GM18909 (cell line): ENCODE results near the gene BCL2.

ENCODE experiments used
- ATAC-seq: cut with Tn5 transposase; IDR thresholded peaks from one replicate; pipeline ENCODE4 v1.9.1; 2021; ENCODE audit warnings: mild to moderate bottlenecking; ENCODE audit not compliant: unreplicated experiment, poor library complexity

BCL2 gene

DNA sequence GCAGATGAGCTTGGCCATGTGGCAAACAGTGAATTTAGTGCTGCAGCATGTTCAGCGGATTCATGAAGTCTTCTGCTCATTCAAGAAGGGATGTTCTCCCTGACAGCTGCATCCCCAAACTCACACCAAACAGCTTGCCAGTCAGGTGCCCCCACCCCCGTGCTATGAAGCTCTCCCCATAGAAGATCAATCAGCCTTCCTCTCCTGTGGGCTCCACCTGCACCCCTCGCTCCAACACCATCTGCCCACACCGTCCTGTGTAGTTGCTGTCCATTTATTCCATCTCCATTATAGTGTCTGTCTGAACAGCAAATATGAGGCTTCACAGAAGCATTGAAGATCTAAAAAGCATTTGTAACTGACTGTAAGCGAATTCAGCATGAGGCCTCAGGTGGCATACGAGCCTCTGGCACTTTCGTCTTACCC, 218.9 kb downstream of the BCL2 start:
- ATAC-seq = no peak

DNA sequence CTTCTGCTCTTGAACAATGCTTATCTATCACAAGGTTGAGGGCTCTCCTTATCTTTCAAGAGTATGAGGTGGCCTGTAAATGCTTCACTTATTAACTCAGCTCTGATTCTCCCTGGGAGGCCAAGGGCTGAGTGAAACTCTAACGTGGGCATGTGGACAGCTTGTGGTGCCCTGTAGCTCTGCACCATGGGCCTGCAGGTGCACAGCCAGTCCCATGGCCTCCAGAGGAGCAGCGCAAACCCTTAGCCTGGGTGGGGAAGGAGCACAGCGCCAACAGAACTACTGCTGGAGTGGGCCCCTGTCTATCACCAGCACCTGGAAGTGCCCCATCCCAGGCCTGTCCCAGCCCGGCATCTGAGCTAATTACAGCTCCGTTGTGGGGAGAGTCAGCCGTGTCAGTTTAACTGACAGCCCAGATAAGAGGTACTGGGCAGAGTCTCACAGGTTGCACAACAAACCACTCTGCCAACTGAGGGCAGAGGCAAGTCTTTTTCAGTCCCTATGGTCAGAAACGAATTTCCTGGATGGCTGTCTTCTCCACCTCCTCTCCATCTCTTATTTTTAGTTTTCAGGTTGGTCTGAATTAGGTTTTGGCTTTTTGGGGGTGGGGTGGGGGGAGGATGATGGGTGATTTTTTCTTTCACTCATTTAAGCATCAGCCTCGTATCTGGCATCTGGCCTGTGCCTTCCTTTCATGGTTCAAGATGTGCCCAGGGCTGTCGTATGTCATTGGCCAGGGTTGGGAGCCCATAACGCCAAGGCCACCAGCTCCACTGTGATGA, 219.5 kb downstream of the BCL2 start:
- ATAC-seq = peak; percentile 81

DNA sequence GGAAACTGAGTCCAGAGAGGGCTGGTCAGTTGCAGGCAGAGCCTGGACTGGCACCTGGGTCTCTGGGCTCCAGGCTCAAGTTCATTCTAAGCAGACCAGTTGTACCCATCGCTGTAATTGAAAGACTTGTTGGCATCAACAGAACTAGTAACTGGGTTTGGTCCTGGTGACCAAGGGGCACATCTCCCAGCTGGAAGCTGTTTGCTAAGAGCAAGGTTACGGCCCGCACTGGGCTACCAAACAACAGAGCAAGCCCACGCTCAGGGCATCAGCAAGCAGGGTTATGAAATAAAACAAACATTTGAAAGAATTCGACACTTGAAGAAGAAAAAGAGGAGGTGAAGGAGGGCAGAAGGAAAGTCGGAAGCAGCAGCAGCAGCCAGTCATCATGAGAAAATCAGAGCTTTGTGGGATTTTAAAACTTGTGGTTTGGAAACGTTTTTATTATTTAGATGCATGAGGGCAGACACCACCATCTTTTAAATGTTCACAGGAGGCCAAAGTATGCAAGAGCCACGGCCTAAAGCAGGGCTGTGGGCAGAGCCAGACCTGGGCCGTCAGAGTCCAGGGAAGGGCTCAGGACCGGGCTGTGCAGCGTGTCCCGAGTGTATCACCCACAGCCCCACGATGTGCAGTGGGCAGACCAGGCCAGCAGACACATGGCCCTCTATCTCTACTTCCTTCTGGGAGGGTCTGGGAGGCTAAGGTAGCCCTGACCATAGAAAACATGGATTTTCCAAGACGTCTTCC, 220.3 kb downstream of the BCL2 start:
- peak; percentile 9 for ATAC-seq

DNA sequence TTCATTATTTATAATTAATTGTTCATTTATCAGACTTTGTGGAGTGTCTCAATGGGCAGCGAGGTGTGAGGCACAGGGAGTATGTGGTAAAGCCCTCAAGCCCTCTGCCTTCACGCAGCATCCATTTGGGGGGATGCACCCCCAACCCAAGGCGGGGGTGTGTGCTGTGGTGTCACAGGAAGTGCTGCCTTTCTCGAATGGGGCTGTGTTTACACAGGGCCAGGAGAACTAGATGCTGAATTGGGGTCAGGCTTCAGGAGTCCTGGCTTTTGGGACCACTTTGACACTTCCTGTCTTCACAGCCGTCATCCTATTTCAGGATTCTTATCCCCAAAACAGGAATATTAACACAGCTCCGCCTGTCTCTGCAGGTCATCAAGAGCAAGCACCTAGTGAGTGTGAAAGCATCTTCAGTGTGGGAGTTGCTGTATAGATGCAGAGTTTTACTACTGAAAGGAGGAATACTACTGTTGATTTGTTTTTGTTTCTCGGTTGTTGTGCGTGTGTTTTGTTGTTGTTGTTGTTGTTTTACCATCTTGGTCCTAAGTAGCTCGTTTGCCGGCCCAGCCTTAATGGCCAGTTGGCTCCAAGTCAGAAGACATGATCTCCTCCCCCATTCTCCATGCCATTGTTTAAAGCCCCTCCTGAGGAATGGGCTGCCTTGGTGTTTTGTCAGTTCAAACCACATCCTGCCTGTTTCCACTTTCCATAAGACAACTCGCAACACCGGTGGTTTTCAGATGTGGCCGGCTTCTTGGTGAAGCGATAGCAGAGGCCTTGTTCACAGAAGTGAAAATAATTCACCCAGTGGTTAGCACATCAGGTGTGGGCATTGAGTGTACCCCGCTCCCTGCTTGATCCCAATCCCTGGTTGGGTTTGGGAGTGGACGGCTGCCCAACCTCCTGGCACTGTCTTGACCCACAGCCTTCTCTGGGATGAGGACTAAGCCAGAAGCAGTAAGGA, 221.3 kb downstream of the BCL2 start:
- ATAC-seq = peak; percentile 66

DNA sequence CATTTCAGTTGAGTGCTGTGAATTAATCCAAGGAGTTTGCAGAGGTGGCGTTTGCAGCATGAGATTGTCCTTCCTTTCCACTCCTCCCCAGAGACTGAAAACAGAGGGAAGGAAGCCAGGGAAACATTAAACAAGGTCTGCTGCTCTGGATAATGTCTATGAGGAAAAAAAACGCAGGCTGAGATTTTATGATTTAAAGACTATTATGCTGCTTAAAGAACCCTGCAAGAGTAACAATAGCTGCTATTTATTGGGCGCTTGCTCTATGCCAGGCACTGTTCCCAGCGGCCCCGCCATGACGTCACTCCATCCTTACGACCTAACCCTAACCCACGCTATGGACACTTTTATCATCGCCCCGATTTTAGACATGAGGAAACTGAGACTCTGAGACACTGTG, 222.4 kb downstream of the BCL2 start:
- ATAC-seq = no peak

DNA sequence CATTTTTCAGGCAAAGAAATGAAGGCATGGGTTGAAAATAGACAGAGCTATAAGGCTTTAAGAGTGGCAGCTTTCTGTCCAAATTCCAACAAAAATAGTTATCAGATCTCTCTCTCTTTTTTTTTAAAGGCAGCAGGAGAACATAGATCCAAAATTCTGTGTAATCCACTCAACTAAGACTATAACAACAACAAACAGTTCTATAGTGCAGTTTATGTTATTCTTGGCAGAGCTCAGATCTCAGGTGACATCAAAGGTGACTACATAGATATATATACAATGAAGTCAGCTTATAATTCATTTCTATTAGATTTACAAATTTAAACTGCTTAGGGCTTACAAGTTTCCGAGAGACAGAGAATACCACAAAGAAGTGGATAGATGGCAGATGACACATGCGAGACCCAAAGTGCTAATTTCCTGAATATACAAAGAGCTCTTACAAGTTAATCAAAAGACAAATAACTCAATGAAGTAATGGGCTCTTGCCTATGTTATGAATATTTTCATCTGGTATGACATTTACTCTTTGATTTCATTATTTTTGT, 223.2 kb downstream of the BCL2 start:
- ATAC-seq = no peak

DNA sequence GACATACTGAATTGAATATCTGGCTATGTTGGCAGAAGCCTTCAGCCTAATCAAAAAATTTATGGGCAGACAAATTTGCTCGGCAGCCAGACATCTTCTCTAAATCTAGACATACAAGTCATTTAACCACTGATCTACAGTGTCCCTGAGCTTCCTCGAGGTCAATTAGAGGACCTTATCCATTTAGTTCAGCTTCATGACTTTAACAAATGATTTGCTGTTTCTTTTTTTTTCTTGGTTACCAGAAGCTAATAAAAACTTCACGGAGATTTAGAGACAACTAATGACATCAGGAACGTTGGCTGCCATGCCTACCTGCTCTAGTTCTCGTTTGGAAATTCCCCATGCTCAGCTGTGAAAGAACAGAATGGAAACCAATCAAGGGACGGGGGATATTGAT, 223.8 kb downstream of the BCL2 start:
- ATAC-seq = no peak

DNA sequence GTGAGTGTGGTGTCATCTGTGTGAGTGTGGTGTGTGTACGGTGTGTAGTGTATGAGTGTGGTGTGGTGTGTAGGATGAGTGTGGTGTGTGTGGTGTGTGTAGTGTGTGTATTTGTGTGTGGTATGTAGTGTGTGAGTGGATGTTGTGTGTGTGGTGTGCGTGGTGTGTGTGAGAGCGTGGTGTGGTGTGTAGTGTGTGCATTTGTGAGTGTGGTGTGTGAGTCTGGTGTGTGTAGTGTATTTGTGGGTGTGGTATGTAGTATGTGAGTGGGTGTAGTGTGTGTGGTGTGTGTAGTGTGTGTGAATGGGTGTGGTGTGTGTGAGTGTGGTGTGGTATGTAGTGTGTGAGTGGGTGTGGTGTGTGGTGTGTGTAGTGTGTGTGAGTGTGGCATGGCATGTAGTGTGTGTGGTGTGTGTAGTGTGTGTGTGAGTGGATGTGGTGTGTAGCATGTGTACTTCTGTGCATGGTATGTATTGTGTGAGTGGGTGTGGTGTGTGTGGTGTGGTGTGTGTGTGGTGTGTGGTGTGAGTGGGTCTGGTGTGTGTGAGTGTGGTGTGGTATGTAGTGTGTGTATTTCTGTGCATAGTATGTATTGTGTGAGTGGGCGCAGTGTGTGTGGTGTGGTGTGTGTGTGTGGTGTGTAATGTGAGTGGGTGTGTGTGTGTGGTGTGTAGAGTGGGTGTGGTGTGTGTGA, 227.8 kb downstream of the BCL2 start:
- no peak for ATAC-seq

DNA sequence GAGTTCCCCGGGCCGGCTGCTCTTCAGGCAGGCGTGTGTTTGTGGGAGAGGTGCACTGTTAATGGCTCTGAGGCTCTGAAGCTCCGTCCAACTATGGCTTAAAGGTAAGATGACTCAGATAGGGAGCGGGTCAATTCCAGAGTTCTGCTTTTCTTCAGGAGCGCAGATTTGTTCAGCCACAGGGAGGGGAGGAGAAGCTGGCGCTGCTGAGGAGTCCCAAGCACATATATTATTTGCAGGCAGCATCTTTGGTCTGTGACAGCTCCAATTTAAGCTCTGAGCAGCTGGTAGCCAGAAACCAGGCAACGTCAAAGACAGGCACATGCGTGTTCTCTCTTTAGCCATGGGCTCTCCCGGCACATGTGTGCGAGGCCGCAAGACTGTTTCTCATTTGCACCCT, 229.2 kb downstream of the BCL2 start:
- no peak for ATAC-seq

DNA sequence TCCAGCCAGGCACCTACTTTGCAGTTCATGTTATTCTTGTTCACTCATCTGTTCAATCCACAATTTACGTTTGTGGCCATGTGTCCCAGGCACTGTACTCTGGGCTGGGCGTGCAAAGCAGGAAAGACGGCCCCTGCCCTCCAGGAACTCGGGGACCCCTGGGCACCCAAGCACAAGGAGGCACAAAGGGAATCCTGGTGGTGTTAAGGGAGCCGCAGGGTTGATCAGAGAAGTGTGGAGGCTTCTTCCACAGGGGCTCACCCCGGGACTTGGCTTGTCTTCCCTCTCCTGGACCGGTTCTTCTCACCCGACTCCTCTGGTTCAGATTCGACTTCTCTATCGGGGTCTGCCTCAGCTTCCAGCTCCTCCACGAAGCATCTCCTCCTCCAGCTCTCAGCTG, 230.5 kb downstream of the BCL2 start:
- ATAC-seq = no peak

DNA sequence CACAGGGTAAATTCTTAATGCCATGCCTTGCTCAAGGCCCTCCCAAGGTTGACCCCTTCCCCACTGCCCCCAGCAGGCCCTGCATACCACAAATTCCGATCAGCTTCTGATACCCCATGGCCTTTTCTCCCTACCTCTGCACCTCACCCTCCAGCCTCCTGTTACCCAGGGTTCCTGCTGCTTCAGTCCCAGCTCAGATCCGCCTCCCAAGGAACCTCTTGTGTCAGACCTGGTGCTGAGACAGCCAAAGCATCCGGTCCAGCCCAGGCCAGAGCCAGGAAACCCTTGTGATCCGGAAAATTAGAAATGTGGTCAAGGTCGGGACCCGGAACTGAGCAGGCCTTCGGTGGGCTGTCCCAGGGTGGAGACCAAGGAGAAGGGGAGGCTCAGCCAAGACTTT, 231.3 kb downstream of the BCL2 start:
- no peak for ATAC-seq

DNA sequence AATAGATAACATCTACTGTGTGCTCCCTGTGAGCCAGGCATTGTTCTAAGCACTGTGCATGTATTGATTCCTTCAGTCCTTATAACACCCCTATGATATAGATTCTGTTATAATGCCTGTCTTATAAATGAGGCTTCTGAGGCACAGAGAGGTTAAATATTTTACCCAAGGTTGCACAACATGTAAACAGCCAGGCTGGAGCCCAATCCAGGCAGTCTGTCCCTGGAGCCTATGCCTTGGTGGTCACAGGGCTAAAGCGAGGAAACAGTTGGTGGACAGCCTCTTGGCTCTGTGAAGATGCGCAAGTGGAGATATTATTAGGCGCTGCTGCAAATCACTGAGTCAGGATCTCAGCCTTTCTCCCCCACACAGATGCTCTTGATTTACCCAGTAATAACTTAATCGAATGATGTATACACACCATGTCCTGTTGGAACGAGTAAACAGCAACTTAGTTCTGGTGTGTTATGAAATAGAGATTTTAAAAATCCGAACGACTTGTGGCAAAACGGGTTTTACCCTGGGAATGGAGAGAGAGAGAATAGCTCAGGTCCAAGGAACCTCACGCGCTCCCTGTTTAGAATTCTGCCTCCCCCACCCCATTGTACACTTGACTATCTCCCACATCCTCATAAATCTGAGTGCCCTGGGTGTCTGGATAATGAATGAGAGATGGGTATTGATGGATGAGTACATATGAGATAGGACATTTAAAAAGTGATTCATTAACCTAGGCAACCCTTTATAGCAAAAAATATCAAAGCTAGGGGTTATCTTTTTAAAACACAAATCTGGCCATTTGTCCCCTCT, 231.9 kb downstream of the BCL2 start:
- no peak for ATAC-seq

DNA sequence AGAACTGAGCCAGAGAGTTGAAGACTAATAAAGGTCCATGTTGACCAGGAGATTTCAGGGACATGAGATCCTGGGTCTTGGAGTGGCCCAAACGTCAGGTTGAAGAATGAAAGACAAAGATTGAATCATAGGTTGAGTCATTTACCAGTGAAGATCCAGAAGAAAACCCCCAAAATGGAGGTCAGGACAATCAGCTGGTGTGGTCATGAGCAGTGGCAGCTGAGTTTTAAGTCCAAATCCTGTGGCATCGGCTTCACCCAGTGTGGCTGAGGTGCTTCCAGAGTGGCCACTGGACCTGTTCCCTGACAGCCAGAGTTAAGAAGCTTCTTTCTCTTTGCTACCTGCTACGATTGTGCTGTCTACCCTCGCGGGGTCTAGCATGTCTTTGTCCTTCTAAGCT, 234.0 kb downstream of the BCL2 start:
- no peak for ATAC-seq

DNA sequence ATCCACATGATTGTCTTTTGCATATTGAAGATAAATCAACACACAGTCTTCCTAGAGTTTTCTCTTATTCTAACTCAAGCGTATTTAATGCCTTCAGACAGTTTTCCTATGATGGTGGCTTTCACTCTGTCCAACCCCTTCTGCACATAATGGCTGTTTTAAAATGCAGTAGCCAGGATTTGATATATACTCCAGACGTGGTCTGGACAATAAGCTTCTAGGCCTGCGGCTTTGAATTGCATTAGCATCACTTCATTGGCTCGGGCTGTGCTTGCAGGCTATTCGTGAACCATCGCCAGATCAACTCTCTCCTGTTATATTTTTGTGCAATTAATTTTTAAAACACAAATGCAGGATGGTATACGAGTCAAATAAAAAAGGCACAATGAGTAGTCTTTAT, 235.3 kb downstream of the BCL2 start:
- no peak for ATAC-seq

DNA sequence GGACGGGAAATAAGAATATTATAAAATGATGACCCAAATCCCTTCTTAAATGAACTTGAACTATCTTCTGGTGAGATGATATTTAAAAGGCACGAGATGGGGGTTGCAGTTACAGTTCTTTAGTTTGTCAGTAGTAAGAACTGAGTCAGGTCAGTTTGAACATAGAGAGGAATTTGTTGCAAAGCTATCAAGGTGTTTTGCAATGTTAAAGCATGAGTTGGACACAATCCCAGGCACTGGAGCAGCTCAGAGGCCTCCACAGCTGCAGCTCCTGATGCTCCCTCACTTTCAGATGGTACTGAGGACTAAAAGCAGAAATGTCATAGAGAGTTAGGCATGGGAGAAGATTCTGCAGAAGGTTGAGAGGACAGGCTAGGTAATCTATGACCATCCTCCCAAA, 236.0 kb downstream of the BCL2 start:
- no peak for ATAC-seq

DNA sequence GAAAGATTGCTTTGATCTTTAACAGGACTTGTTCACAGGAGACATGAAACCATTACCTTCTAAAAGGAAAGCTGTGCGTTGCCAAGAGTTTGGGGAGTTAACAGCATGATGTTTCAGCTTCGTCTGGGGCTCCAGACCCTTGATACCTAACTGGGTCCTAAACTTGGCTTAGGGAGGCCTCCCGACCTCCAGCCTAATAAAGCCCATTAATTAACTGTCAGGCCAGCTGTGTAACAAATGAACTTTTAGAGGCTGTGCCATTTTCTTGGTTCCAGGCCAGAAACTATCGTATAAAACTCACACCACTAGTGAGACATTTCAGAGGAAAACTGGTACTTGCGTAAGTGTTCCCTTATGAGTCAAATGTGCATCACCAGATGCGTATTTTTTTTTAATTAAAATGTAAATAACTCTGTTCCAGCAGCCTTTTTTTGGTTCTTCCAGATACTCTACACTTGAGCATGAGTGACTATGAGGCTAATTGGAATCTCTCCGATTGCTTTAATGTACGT, 236.5 kb downstream of the BCL2 start:
- no peak for ATAC-seq

DNA sequence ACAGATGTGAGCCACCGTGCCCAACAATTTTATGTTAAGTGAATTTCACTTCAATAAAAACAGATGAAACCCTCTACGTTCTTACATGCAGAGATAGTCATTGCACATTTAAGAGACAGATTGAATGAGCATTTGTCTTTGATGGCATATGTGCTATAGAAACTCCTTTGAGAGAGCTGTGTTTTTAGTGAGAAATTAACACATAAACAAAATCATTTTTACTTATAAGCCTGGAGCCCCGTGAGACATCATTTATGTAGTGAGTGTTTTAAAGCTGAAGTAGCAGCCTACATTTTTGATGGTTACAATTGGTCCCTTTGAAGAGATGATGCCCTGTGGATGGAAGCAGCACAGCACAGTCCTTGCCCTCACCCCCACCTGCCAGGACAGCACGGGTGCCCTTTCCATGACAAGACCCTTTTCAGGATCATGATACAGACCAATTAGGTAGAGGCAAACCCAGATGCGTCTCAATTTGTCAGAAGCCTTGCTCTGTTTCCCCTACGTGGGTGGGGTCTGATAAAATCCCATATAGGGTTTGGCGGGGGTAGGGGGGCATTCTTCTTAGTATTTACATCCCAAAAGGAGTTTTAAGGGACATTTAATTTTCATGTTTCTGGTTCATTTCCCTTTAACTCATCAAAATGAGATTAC, 237.1 kb downstream of the BCL2 start:
- ATAC-seq = no peak

DNA sequence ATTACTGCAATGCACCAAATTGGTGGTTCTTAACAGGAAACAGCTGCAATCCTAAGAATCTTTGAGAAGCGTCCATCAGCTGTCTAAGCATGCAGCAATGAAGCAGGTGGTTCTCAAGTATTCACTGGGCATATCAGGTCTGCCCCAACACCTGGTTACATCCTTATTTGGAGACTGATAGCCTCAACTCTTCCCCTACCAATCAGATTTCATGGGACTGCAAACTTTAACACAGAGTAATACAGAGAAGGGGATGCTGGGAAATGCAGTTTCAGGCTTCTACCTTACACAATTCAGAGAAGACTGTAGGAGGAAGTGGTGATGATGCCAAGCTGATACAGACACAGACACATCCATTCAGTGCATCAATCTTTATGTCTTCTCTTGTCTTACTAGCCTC, 240.5 kb downstream of the BCL2 start:
- ATAC-seq = peak; percentile 51
